B cell (primary cell): ENCODE data around the gene MYL5. TPM values are rescaled to one million over a fixed set of nuclear protein-coding genes. Genes with fewer than 3 reads are reported as not detected.

Experiments
- ATAC-seq: fragments of 200-7000 bp; cut with Tn5 transposase; one replicate; pipeline ENCODE4 v1.10.0; 2021; ENCODE audit warnings: low read depth, mild to moderate bottlenecking, moderate number of reproducible peaks, moderate library complexity
- CTCF ChIA-PET: fragments of 350-600 bp; sonication (Branson Sonifier 250); formaldehyde crosslinking; loops from one replicate; lab custom pipeline; 2021; ENCODE audit warnings: antibody characterized with exemption, inconsistent platforms; lab: Charles Lee
- POLR2A ChIA-PET: fragments of 350-600 bp; sonication (Branson Sonifier 250); formaldehyde crosslinking; loops from one replicate; lab custom pipeline; 2021; ENCODE audit warnings: antibody characterized with exemption; lab: Charles Lee
- DNase-seq: peaks from one replicate; pipeline ENCODE4 v3.0.0; 2013
- H2AFZ ChIP-seq: 2 replicates; pipeline ENCODE4 v1.6.1; 2012; ENCODE audit warnings: mild to moderate bottlenecking, low read depth, low read length; ENCODE audit not compliant: insufficient read depth, poor library complexity, severe bottlenecking
- H3K27ac ChIP-seq, 2 donors: 1 replicate in 1 of 2; 2 replicates in 1 of 2; pipeline ENCODE4 v1.5.1; 2012 to 2013; ENCODE audit warnings: low read length in 2 of 2, mild to moderate bottlenecking in 2 of 2, moderate library complexity in 1 of 2
- H3K27me3 ChIP-seq, 4 experiments: fragments of 200-600 bp in 1 of 4; sonication (generic) in 1 of 4; replicated peaks in 1 of 4; 1 replicate in 2 of 4; 2 replicates in 2 of 4; pipeline versions ENCODE4 v1.6.1 to v1.7.0; 2013 to 2016; ENCODE audit warnings: low read length in 3 of 4, mild to moderate bottlenecking in 2 of 4, mixed read lengths in 1 of 4, moderate library complexity in 1 of 4; ENCODE audit not compliant: insufficient read depth in 4 of 4, control insufficient read depth in 3 of 4; ENCODE audit errors: control extremely low read depth in 1 of 4
- H3K36me3 ChIP-seq, 2 experiments: replicated peaks in 1 of 2; 1 replicate in 1 of 2; 2 replicates in 1 of 2; pipeline versions ENCODE4 v1.6.1 to v1.7.1; 2013; ENCODE audit warnings: low read length in 1 of 2; ENCODE audit not compliant: insufficient read depth in 2 of 2, control insufficient read depth in 1 of 2; ENCODE audit errors: control extremely low read depth in 1 of 2, extremely low read depth in 1 of 2
- H3K4me1 ChIP-seq, 2 donors: fragments of 200-600 bp in 1 of 2; sonication (generic) in 1 of 2; 1 replicate in 1 of 2; 2 replicates in 1 of 2; pipeline versions ENCODE4 v1.5.1 to v1.6.1; 2013 to 2017; ENCODE audit warnings: low read length in 2 of 2; ENCODE audit not compliant: control insufficient read depth in 2 of 2, insufficient read depth in 2 of 2
- H3K4me2 ChIP-seq: replicated peaks from 2 replicates; pipeline ENCODE3; 2012; ENCODE audit warnings: mild to moderate bottlenecking, low read depth, low read length; ENCODE audit not compliant: poor library complexity, severe bottlenecking
- H3K4me3 ChIP-seq, 5 experiments: fragments of 200-600 bp in 1 of 5; sonication (generic) in 1 of 5; 1 replicate in 3 of 5; 2 replicates in 2 of 5; pipeline versions ENCODE4 v1.5.1 to v1.7.0; 2011 to 2016; ENCODE audit warnings: low read length in 4 of 5, mild to moderate bottlenecking in 4 of 5, low read depth in 2 of 5, control low read depth in 1 of 5, moderate library complexity in 1 of 5; ENCODE audit not compliant: insufficient read depth in 1 of 5; ENCODE audit errors: control extremely low read depth in 1 of 5, extremely low read depth in 1 of 5
- H3K79me2 ChIP-seq: fragments of 200-600 bp; sonication (generic); one replicate; pipeline ENCODE4 v1.6.0; 2016; ENCODE audit warnings: low read length; ENCODE audit not compliant: control insufficient read depth, insufficient read depth
- H3K9ac ChIP-seq: fragments of 200-600 bp; sonication (generic); 2 replicates; pipeline ENCODE4 v1.6.1; 2017; ENCODE audit warnings: mild to moderate bottlenecking, low read length, moderate library complexity
- H3K9me3 ChIP-seq, 3 donors: one replicate each; pipeline versions ENCODE4 v1.6.1 to v1.7.1; 2013; ENCODE audit warnings: low read length in 2 of 3; ENCODE audit not compliant: control insufficient read depth in 2 of 3, insufficient read depth in 1 of 3; ENCODE audit errors: control extremely low read depth in 1 of 3
- H4K20me1 ChIP-seq: 2 replicates; pipeline ENCODE4 v1.6.0; 2012; ENCODE audit warnings: mild to moderate bottlenecking, low read length; ENCODE audit not compliant: insufficient read depth, control insufficient read depth, poor library complexity, severe bottlenecking
- H3K27ac Mint-ChIP-seq: one replicate; pipeline ENCODE4 v1.8.0; 2021; ENCODE audit warnings: mixed read lengths
- H3K27me3 Mint-ChIP-seq: one replicate; pipeline ENCODE4 v1.8.0; 2021; ENCODE audit warnings: mixed read lengths
- H3K4me1 Mint-ChIP-seq: one replicate; pipeline ENCODE4 v1.8.0; 2021; ENCODE audit warnings: mixed read lengths
- H3K4me3 Mint-ChIP-seq: one replicate; pipeline ENCODE4 v1.8.0; 2021; ENCODE audit warnings: mixed read lengths
- H3K9me3 Mint-ChIP-seq: one replicate; pipeline ENCODE4 v1.8.0; 2022; ENCODE audit warnings: mixed read lengths; ENCODE audit not compliant: insufficient read depth
- EZH2 ChIP-seq: IDR thresholded peaks from 2 replicates; pipeline ENCODE4 v1.6.1; 2012; ENCODE audit warnings: borderline replicate concordance, low read depth, mild to moderate bottlenecking, moderate library complexity, low read length; ENCODE audit not compliant: insufficient read depth, poor library complexity, severe bottlenecking
- WGBS: methylation state at CpG from one replicate; pipeline ENCODE4 v1.1.5; 2013; ENCODE audit warnings: missing lambda C conversion rate; ENCODE audit not compliant: insufficient coverage; 5-methylcytosine and 5-hydroxymethylcytosine counted together
- intact Hi-C: fragments of 100-400 bp; cut with micrococcal nuclease; formaldehyde crosslinking; loops from one replicate; pipeline ENCODE4 v1.10.0; 2022
- polyA plus RNA-seq: library from polyadenylated mRNA; depleted of rRNA; stranded (reverse); fragments of >200 nt; gene quantifications from 2 replicates; pipeline ENCODE4 v1.2.3, GENCODE V29; 2012
- total RNA-seq, 2 donors: library from RNA; stranded (reverse); fragments of 120-200 nt in 1 of 2; gene quantifications; 1 replicate in 1 of 2; 2 replicates in 1 of 2; pipeline versions ENCODE4 v1.2.3 to v1.2.4, GENCODE V29; 2013 to 2022
- TF ChIP-seq, protein P1 (sequence below): fragments of 200-600 bp; IDR thresholded peaks from one replicate; pipeline ENCODE4 v1.8.0; 2022; ENCODE audit warnings: antibody characterized with exemption, mild to moderate bottlenecking

MYL5 gene
- total and polyA plus RNA-seq, 2 donors (not counting 1 experiment from before 2014, with no cell fraction given) = 16.9 to 38.3 TPM

DNA sequence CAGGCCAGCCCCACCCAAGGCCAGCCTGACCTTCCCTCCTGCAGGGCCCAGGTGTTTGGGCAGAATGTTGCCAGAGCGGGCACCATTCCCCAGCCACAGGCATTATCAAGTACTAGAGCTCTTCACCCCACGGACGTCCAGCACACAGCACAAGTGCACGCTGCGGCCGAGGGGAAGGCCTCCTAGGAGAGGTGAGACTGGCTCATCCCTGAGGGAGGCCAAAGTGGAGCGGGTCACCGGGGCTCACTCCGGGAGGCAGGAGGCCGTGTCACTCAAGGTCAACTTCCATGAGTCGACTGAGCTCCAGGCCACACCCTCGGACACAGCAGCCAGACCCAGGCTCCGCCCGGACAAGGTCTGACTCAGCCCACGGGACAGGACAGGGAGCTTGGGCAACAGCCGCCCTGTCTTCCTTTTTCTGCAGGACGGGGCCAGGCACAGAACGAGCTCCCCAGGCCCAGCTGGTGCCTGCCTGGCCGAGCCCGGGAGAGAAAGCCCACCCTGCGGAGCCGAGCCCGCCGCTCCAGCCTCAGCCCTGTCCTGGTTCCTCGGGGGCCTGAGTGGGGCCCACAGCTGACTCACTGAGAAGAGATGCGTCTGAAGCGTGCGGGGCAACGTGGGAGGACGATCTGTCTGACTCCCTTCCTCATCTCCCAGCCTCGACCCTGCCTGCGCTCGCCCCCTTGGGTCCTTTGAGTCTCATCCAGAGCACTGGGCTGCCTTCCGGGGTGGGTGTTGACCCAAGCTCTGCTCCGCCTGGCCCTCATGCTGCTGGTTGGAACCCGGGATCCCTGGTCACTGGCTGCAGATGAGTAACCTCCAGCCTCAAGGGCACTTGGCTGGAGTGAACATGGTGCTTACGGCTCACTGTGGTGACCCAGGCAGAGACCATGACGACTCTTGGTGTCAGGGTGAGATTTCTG is 13.0 kb downstream of the MYL5 start:
- H3K4me1 Mint-ChIP-seq = peaks cover 12% of the 10 kb centered on the region
- Histone ChIP-seq H3K4me2 (no peak overlapping the region), H3K4me1 (peaks cover 12 to 20% of the 10 kb centered on the region in 2 donors), H4K20me1 (no peaks in the 10 kb centered on the region), H3K9ac (no peak overlapping the region), H3K27ac (no peak overlapping the region), H3K4me3 (no peak overlapping the region), H3K79me2 (no peaks in the 10 kb centered on the region), H3K9me3 (peaks cover 0 to 3% (median 0%) of the 10 kb centered on the region in 3 donors), H2AFZ (no peak overlapping the region), H3K27me3 (peaks cover 0 to 17% (median 1%) of the 10 kb centered on the region in 4 experiments), H3K36me3 (no peaks in the 10 kb centered on the region)
- CTCF ChIA-PET = no interaction called here
- peaks cover 13% of the 10 kb centered on the region for H3K27me3 Mint-ChIP-seq
- TF ChIP-seq EZH2 = no peak
- TF ChIP-seq, protein P1, sequence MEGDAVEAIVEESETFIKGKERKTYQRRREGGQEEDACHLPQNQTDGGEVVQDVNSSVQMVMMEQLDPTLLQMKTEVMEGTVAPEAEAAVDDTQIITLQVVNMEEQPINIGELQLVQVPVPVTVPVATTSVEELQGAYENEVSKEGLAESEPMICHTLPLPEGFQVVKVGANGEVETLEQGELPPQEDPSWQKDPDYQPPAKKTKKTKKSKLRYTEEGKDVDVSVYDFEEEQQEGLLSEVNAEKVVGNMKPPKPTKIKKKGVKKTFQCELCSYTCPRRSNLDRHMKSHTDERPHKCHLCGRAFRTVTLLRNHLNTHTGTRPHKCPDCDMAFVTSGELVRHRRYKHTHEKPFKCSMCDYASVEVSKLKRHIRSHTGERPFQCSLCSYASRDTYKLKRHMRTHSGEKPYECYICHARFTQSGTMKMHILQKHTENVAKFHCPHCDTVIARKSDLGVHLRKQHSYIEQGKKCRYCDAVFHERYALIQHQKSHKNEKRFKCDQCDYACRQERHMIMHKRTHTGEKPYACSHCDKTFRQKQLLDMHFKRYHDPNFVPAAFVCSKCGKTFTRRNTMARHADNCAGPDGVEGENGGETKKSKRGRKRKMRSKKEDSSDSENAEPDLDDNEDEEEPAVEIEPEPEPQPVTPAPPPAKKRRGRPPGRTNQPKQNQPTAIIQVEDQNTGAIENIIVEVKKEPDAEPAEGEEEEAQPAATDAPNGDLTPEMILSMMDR = no peak
- intact Hi-C loops = no loop called here
- H3K9me3 Mint-ChIP-seq = no peaks in the 10 kb centered on the region
- DNase-seq = peak; percentile 18
- H3K27ac Mint-ChIP-seq = no peak overlapping the region
- H3K4me3 Mint-ChIP-seq = no peak overlapping the region
- 93% methylated on average over 36 of the region's 38 CpGs for WGBS
- POLR2A ChIA-PET = interaction anchor here (1.4 kb wide), 1 partner anchor 11 kb away, joined by 6 read pairs; no protein-coding TSS in a partner anchor
- ATAC-seq = no peak
